SHP77 treated with DMSO at 0.1 percent for 48 hours (cell line): ENCODE data around the gene CFAP251.
A peak's percentile ranks its signal among the peaks of the same experiment; 100 is the strongest.

Experiments used
- DNase-seq: peaks from one replicate; lab custom pipeline; 2025; lab: John Stamatoyannopoulos, UW

The CFAP251 gene

GRCh38 chr12:122003651-122004611 is 85.5 kb downstream of the CFAP251 start:
- no peak for DNase-seq

- DNase-seq, result no peak
Observed at GRCh38 chr12:122004633-122005071, 86.3 kb downstream of the CFAP251 start.

- no peak for DNase-seq
Observed at GRCh38 chr12:122005252-122005776, 86.9 kb downstream of the CFAP251 start.

- no peak for DNase-seq
Observed at GRCh38 chr12:122006186-122006926, 88.0 kb downstream of the CFAP251 start.

- DNase-seq, result no peak
Observed at GRCh38 chr12:122009741-122010140, 91.3 kb downstream of the CFAP251 start.

- no peak for DNase-seq
Observed at GRCh38 chr12:122012184-122012583, 93.8 kb downstream of the CFAP251 start.

- no peak for DNase-seq
Observed at GRCh38 chr12:122013136-122013535, 94.7 kb downstream of the CFAP251 start.

GRCh38 chr12:122013791-122014590 is 95.6 kb downstream of the CFAP251 start:
- no peak for DNase-seq

- DNase-seq, result no peak
Observed at GRCh38 chr12:122014781-122015180, 96.4 kb downstream of the CFAP251 start.

- no peak for DNase-seq
Observed at GRCh38 chr12:122018457-122018856, 100.1 kb downstream of the CFAP251 start.

- DNase-seq, result no peak
Observed at GRCh38 chr12:122018937-122019336, 100.5 kb downstream of the CFAP251 start.

- no peak for DNase-seq
Observed at GRCh38 chr12:122020795-122021192, 102.4 kb downstream of the CFAP251 start.

GRCh38 chr12:122021193-122021821 is 102.9 kb downstream of the CFAP251 start:
- DNase-seq, result no peak

- peak; percentile 35 for DNase-seq
Observed at GRCh38 chr12:122021822-122022392, 103.5 kb downstream of the CFAP251 start, which contains the start of gene BCL7A. Gene BCL7A (plus strand): TSS chr12:122021884. CDS start chr12:122022092, 208 bp downstream.

- DNase-seq, result no peak
Observed at GRCh38 chr12:122022393-122023338, 104.3 kb downstream of the CFAP251 start.

GRCh38 chr12:122023339-122024131 is 105.1 kb downstream of the CFAP251 start:
- peak; percentile 35 for DNase-seq

GRCh38 chr12:122024132-122024785 is 105.9 kb downstream of the CFAP251 start:
- DNase-seq, result no peak

- no peak for DNase-seq
Observed at GRCh38 chr12:122026706-122027333, 108.4 kb downstream of the CFAP251 start.
